CD4-positive, alpha-beta T cell treated with Interleukin-1 beta for 1 hour (primary cell): ENCODE results near the gene OSER1.
A peak's percentile ranks its signal among the peaks of the same experiment; 100 is the strongest.

Experiments used
- DNase-seq, 2 donors: peaks; one replicate each; pipeline ENCODE4 v3.0.0-alpha.2; 2020 to 2022

The OSER1 gene

DNA sequence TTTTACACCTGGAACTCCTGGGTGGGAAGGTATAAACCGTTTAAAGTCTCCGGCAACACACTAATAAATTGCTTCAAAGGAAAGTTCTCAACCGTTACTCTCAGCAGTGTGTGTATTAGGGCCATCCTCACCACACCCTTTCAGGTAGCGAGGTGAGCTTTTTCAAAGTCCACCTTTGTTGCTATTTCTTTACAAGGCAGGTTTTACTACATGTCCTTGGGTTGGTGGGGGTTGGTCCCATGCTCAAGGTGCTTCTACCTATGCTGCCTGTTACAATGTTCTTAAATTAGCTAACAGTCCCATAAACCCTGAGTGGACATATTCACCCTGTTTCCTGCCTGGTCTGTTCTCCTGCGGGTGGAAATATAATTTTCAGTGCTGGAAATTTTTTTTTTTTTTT, 13.2 kb upstream of the OSER1 start:
- DNase-seq: no peak

DNA sequence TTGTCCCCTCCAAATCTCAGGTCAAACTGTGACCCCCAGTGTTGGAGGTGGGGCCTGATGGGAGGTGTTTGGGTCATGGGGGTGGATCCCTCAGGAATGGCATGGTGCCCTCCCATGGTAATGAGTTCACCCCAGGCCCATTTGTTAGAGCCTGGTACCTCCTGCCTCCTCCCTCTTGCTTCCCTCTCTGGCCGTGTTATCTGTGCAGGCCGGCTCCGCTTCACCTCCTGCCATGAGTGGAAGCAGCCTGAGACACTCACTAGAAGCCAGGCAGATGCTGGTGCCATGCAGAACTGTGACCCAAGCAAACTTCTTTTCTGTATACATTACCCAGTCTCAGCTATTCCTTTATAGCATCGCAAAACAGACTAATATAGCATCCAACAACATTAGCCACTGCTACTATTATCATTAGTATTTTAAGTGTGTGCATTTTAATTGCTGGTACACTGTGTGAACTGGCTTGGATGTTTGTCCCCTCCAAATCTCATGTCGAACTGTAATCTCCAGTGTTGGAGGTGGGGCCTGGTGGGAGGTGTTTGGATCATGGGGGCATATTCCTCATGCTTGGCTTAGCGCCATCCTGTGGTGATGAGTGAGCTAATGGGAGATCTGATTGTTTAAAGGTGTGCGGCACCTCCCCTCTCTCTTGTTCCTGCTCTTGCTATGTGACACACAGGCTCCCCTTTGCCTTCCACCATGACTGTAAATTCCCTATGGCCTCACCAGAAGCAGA, 12.2 kb upstream of the OSER1 start:
- no peak for DNase-seq

DNA sequence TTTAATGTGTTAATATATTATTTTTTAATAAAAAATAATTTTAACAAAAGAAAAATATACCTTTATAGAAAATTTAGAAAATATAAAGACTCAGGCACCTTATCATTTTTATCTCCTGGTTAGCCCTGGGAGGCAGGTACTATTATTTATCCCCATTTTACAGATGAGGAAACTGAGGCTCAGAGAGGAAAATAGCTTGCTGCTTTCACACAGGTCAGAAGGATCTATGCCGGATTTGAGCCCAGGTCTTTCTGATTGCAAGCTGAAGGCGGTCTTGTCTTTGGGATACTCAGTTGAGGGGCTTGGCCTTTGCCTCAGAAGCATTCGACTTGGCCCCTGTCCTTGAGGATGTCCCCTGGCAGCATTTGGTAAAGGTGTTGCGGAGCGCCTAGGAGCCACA, 11.5 kb upstream of the OSER1 start:
- DNase-seq: no peak

DNA sequence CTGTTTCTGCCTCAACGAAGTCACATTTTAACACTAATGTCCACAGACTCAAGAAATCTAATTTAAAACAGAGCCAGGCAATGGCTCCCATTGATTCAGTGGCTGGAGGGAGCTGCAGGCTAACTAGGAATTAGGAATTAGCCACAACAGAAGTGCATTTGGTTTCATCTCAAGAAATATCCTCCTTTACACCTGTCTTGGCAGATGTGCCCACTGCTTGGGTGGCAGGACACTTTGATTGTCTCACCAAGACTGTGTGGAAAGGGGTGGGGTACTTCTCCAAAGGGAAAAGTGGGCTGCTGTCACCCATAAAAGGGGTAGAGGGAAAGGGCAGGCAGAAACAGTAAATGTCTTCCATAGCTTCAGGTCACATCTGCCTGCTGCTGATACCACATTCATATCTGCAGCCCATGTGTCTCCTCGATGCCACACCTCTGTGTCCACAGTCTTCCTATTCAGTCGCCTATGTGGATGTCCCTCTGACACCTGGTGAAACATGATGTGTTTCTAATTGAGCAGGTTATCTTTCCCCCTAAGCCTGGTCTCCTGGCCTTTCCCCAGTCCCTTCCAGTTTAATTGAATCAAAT, 10.9 kb upstream of the OSER1 start:
- DNase-seq: no peak

DNA sequence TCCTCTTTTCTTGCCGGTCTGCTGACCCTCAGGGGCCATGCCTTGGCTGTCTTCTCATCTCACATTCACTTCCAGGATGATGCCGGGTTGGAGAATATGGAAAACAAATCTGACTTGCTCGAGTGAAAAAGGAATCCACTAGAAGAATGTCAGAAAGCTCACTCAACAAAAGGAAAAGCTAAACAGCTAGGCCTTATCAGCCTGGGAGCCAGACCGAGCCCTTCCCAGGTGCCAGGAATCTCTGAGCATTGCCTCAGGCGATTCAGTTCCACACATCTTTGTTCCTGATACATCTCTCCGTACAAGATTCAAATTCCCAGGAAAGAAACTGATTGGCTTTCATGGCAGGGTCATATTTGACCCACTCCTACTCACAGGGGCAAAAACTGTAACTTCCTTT, 9.2 kb upstream of the OSER1 start:
- DNase-seq: no peak

DNA sequence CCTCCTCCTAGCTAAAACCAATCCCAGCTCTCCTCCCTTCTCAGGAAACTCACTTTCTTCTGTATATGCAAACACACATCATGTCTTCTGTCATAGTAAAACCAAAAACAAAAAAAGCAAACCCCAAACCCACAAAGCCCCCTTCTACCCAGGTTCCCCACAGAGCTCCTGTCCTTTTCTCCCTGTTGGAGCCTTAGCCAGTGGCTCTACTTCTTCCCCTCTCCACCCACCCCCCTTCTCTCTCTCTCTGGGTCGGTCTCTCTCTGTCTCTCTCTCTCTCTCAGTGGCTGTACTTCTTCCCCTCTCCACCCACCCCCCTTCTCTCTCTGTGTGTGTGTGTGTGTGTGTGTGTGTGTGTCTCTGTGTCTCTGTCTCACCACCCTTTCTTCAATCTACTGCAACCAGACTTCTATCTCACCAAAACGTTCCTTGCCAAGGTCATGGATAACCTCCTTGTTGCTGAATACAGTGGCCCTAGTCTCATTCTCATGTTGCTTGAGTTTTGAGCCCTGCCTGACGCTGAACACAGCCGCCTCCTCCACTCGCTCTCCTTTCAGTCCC, 8.7 kb upstream of the OSER1 start:
- DNase-seq: peak in 1 of 2 donors; percentile 35

DNA sequence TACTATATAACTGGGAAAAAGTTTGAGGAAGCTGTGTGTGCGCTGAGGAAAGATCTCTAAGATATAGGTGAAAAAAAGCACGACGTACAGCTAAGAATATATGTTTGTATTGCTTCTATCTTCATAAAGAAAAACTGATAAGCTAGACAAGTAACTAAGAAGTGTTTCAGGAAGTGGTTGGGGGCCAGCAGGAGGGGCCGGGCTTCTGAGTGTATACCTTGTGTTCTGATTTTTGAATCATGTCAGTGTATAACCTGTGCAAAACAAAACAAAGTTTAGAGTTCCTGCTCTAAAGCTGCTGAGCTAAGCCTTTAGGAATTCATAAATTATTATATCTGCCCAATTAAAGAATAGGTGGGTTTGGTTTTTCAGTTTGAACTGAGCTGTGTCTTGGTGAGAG, 7.9 kb upstream of the OSER1 start:
- peak; percentile 30 to 40 for DNase-seq

DNA sequence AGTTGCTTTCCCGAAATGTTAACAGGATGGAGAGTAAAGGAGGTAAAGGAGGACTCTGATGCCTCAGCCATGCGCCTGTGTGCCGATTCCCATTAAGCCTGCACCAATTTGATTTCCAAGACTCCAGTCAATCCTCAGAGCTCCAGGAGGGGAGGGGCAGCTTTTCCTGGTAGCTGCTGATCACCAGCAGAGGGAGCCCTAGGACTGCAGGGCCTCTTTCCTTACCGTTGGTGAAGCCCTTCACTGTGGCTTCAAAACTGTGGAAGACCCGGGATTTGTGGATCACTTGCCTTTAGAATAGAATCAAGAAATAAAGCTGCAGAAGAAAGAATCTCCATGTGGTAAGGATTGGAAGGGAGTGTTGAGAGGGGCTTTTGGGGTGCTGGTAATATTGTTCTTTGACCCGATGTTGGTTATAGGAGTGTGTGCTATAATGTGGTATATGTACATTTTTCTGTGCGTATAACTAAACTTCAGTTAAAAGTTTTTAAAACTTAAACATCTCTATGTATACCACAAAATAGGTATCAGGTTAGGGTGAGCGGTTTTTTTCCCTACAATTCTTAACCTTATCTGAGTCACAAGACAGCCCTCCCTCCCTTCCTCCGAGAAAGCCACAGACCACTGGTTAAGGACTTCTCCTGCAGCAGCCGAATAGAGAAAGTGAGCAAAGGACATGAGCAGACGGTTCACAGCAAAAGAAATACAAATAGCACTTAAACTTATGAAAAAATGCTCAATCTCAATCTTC, 6.9 kb upstream of the OSER1 start:
- DNase-seq: peak; percentile 68 to 76

DNA sequence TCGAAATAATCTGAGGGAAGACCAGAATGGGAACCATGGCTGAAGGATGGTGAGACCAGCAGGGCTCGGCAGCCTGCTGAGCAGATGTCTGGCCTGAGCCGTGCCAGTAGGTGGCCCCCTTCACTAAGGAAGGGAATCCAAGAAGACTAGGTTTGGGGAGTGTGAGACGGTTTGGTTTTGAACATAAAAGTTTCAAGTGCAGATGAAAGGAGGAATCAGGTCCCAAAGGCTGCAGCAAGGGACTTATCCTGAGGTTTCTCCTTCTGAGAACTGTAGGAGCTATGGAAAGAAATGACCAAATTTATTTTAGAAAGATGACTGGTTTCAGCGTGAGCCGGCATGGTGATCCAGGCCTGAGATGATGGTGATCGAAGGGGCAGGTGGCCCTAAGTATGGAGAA, 4.6 kb upstream of the OSER1 start:
- peak; percentile 77 to 79 for DNase-seq

DNA sequence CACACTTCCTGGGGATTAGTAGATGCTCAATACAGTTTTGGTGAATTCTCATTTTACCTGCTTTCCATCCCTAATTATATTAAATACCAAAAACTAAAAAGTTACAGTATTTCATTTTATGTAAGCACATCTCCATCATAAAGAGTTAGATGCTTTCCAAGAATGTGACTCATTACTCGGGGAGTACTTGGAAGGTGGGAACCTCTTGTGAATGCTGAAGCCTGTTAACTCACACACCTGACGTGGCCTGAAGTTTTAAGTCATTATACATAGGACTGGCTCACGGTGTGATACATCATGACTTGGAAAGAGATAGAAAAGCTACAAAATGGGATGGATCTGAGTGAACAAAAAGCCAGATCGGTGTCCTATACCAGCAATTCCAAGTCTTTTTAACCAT, 2.2 kb upstream of the OSER1 start:
- DNase-seq: no peak

DNA sequence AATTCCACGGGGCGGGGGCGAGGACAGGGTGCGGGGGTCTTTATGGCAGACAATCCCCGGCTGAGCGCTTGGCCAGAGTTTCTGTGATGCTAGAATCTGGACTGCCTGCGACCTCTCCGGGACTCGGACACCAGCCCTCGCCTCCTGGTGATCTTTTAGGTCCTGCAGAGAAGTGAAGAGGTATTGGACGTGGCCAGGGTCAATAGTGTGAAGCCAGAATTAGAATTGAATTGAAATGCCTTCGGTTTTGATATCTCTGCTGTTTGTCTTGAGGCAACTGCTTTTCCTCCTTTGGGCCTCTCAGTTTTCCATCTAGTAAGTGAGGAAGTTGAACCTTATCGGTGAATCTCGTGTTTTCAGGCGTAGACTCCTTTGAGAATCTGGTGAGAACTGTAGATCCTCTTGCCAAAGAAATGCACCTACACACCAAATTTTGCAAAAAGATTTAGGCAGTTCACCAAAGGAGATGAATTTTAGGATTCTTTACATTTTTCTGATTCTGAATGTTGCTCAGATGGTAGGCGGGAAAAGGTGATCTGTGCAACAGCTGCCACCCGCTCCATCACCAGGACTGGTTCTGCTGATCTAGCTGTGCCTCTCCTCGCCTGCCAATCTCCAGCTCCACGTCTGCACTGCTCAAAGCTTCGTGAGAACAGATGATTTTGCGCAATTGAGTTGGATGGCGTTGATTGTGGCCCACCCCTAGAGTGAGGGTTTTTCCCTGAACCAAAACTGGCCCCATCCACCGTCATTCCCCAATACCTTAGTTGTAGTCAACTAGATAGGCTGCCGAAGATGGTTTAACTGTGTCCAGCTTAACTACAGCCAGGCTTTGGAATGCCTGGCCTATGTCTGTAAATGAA, 837 bp upstream of the OSER1 start:
- DNase-seq: peak; percentile 12 to 23

DNA sequence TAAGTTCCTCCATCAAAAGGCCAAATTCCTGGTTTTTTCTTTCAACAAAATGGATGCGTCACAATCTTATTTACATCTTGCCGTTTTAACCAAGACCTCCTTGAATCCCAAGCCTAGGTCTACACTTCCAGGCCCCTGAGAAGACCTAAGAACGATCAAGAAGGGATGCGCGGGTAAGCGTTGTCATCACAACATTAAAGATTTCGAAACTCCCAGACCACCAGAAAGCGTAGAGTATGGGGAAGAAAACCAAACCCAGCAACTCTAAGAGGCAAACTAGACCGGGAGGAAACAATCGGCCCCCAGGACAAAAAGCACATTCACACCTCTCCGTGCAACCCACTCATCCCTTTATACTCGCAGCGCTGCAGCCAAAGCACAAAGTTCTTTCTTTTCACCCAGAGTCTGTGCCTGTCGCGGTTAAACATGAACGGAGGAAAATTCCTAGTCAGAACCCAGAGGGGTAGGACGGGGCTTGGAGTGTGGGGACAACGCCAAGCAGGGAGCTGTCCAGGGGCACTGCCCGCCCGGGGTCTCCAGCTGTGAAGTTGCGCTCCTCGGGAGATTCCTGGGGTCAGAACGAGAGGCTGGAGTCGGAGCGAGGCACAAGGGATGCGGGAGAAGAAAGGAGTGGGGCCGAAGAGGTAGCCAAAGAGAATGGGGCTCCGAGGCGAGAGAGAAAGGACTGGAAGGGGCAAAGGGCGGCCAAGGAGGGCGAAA, 725 bp downstream of the OSER1 start:
- DNase-seq: no peak

DNA sequence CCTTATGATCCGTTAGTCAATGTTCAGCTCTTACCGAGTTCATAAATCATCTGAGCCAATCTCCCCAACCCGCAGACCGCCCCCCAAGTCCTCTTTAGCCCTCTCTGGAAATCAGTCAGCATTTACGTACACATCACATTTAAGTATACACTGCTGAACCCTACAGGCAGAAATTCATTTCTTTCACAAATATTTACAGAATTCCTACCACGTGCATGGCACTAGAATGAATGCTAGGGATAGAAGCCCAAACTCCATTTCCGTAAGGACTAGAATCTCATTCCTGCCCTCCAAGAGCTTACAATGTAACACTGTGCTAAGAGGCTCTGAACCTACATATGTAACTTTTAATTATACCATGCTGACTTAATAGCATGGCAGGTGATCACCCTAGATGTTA, 1.8 kb downstream of the OSER1 start:
- DNase-seq: no peak

DNA sequence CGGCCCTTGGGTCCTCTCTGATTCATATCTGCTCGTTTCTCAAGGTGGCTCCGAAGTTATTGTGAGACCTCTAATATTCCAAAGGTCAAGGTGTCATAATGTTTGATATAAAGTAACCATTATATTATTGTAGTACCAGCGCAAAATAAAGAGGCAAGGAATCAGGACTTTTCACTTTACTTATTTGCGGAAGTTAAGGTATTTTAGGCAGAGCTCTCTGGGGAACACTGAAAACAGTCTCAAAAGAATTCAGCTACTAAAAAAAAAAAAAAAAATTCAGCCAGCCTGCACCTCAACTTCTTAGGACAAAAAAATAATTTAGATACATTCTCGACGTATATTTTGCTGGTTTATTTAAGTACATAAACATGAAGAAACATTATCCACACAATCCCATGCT, 2.4 kb downstream of the OSER1 start:
- DNase-seq: no peak

DNA sequence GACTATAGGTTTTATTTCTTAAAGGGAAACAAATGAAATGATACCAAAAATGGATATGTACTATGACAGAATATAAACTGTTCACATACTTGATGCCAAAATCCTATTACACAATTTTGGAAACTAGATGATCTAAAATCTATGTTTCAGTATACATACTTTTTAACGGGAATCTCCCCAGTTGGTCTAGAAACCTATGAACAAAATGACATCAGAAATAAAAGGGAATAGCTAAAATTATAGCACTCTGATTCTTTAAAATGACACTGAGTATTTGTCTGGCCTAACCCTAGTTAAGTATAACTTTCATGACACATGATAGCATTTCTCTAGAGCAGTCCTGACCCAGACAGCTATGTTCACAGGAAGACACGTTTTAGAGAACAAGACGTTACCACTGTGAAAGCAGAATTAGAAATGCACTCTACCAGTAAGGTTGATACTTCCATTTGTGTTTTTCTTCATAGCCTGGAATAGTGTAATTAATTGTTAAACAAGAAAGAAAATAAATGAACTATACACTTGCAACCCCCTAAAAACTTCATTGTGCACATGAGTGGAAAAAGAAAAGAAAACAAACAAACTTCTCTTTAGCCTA, 3.3 kb downstream of the OSER1 start:
- no peak for DNase-seq

DNA sequence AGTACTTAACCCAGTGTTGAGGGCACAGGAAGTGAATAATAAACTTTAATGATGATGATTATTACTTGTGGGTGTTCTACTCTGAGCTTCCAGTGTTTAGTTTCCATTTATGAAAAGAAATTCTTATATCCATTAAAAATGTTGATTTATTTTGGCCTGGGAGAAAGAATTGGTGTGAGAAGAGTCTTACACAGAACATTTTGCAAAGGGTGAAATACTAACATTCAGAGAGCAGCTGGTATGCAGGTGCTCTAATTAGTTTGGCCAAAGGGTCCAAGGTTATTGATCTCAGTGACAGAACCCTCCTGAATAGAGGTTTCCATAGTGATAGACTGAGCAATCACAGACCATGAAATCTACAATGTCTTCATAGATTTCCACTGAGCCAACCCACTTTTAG, 4.4 kb downstream of the OSER1 start:
- DNase-seq: no peak

DNA sequence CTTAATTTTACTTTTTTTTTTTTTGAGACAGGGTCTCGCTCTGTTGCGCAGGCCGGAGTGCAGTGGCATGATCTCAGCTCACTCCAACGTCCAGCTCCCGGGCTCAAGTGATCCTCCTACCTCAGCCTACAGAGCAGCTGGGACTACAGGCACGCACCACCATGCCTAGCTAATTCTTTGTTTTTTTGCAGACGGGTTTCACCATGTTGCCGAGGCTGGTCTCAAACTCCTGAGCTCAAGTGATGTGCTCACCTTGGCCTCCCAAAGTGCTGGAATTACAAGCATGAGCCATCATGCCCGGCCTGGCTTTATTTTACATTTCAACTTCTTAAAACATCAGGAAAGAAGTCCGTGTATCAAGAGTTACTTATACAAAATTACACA, 5.7 kb downstream of the OSER1 start:
- no peak for DNase-seq

DNA sequence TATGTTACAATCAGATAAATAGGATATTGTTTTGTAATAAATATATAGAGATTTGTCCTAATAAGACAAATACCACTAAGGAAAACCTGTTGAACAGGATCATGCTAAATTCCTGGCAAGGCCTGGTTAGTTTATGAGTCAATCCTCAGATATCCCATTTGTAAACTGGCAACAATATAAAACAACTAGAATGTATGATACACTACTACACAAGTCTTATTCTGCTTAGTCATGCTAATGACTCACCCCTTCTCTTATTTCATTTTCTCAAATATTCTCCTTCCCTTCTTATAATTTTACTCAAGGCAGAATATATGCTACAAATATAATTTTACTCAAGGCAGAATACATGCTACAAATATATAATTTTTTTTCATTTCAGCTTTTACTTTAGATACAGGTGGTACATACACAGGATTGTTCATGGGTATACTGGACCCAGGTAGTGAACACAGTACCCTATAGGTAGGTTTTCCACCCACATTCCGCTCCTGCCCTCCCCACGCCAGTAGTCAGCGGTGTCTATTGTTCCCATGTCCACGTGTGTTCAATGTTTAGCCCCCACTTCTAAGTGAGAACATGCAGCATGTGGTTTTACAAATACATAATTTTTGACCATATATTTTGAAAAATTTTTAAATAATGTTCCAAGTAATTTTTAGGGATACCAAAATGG, 6.3 kb downstream of the OSER1 start:
- no peak for DNase-seq

DNA sequence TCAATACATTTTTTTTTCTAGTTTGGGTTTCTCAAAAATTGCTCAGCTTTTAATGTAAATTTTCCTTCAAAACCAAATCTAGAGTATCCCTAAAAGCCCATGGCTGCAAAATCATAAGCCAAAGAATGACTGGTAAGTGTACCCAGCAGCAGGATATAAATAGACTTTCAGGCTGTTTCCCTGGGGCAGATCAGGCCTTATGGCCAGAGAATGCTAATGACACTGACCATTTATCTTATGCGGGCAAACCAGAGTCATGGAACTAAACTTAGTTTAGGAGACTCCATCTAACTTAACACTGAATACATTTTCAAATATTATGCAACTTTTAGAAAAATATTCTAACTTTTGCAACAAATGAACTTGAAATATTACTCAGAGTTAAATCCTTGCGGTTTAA, 7.4 kb downstream of the OSER1 start:
- no peak for DNase-seq

DNA sequence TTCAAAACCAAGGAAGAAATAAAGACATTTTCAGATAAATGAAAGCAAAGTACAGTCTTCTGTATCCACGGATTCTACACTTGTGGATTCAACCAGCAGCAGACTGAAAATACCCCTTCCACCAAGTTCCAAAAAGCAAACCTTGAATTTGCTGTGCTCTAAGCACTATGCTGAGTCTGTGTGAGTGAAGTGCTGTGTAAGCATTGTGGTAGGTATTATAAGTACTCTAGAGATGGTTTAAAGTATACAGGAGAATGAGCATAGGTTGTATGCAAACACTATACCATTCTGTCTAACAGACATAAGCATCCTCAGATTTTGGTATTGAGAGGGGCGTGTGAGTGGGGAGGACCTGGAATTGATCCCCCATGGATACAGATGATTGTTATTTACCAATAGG, 9.6 kb downstream of the OSER1 start:
- DNase-seq: no peak

DNA sequence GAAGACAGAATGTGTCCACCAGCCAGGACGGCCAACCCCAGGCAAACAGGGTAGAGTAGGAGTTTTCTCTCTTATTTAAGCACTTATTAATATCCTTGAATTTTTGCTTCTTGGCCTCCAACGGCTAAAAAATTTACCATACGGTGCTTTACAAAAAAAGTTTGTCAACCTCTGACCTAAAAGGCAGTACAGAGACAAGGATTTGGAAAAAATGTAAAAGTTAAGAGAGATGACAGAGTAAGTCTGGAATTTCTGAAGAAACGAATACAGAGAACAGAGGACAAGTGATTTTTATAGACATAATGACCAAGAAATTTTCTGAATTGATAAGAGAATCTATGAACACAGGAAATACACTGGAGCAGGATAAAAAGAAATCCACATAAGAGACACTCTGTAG, 10.2 kb downstream of the OSER1 start:
- DNase-seq: no peak
